Hepatocyte (in vitro differentiated cells): Measurements from ENCODE around the gene ZC3H8.

Source experiments
- CTCF ChIP-seq: fragments of 200-600 bp; sonication (generic); IDR thresholded peaks from 2 replicates; pipeline ENCODE4 v1.5.1; 2016; ENCODE audit warnings: antibody characterized with exemption, mild to moderate bottlenecking; ENCODE audit not compliant: poor library complexity
- EZH2 ChIP-seq: fragments of 200-600 bp; sonication (generic); IDR thresholded peaks from 2 replicates; pipeline ENCODE4 v1.6.1; 2016; ENCODE audit warnings: antibody characterized with exemption, mild to moderate bottlenecking, borderline replicate concordance
- EZH2phosphoT487 ChIP-seq: fragments of 200-600 bp; sonication (generic); IDR thresholded peaks from one replicate; pipeline ENCODE4 v1.6.1; 2018; ENCODE audit warnings: antibody characterized with exemption, mild to moderate bottlenecking, low read depth, moderate library complexity; ENCODE audit not compliant: unreplicated experiment, severe bottlenecking

- TF ChIP-seq EZH2phosphoT487 (no peak), CTCF (no peak), EZH2 (no peak)
These were observed 71.4 kb downstream of the ZC3H8 start for GRCh38 chr2:112183327-112184025.
